Fibroblast of mammary gland (primary cell): ENCODE results near the gene RAB14.
A peak's percentile ranks its signal among the peaks of the same experiment; 100 is the strongest.

ENCODE experiments used
- DNase-seq: peaks from one replicate; pipeline ENCODE4 v3.0.0-alpha.2; 2010; ENCODE audit warnings: low read depth
- H3K4me3 ChIP-seq: 2 replicates; pipeline ENCODE4 v1.5.1; 2011; ENCODE audit warnings: low read depth, mild to moderate bottlenecking, low read length, moderate library complexity; ENCODE audit not compliant: control insufficient read depth
- TF ChIP-seq, protein P1 (sequence below): conservative IDR thresholded peaks from 2 replicates; pipeline ENCODE4 v1.5.1; 2011; ENCODE audit warnings: low read depth, low read length, inconsistent platforms; ENCODE audit not compliant: control insufficient read depth, insufficient read depth

The RAB14 gene

DNA sequence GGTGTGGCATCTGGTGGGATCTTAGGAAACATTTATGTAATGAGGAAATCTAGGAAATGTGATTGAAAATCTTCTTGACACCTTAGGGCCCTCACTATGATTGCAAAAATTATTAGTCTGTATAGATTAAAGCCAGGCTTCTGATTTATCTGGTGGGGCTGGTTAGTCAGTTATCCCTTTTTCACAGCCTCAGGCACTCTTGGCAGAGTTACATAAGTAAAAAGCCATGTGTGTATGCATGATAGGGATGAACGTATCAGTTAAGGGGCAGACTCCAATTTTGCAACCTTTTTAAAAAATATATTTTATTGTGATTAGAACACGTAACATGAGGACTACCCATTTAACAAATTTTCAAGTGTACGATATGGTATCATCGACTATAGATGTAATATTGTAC is 30.6 kb upstream of the RAB14 start:
- no peak for DNase-seq
- TF ChIP-seq, protein P1, sequence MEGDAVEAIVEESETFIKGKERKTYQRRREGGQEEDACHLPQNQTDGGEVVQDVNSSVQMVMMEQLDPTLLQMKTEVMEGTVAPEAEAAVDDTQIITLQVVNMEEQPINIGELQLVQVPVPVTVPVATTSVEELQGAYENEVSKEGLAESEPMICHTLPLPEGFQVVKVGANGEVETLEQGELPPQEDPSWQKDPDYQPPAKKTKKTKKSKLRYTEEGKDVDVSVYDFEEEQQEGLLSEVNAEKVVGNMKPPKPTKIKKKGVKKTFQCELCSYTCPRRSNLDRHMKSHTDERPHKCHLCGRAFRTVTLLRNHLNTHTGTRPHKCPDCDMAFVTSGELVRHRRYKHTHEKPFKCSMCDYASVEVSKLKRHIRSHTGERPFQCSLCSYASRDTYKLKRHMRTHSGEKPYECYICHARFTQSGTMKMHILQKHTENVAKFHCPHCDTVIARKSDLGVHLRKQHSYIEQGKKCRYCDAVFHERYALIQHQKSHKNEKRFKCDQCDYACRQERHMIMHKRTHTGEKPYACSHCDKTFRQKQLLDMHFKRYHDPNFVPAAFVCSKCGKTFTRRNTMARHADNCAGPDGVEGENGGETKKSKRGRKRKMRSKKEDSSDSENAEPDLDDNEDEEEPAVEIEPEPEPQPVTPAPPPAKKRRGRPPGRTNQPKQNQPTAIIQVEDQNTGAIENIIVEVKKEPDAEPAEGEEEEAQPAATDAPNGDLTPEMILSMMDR = no peak
- no peak overlapping the region for H3K4me3 ChIP-seq

DNA sequence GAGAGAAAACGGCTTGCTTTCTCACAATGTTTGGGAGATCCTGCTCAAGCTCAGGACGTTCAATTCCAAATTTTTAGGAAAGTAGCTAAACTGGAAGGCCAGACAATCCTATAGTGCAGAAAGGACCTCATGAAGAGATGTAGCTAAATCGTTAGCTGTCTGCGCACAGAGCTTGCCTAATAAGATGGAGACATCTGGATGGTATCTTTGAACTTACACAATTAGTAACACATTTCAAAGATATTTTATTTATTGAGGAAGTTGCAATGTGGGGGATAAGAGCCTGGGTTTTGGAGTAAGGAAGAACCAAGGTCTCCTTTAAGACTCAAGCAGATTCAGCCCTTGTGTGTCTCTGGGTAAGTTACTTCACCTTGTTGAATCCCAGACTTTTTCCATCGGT is 28.6 kb upstream of the RAB14 start:
- TF ChIP-seq, protein P1 = no peak
- no peak overlapping the region for H3K4me3 ChIP-seq
- DNase-seq = no peak

DNA sequence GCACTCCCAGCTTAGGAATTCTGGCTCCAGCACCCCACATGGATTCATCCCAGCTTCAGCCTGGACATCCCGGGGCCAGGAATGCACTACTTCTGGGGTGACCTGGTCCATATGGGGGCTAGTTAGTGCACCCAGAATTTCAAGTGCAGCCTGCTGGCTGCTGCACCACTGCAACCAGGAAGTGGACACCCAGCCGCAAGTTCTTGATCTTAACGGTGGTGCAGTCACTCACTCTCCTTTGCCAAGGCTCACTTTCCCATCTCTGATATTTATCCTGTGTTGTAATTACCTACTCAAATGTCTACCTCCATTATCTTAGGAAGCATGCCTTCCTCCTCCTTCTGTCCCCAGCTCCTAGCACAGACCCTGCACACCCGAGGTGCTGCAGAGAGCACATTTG is 26.2 kb upstream of the RAB14 start:
- TF ChIP-seq, protein P1 = no peak
- no peak overlapping the region for H3K4me3 ChIP-seq
- DNase-seq = no peak

DNA sequence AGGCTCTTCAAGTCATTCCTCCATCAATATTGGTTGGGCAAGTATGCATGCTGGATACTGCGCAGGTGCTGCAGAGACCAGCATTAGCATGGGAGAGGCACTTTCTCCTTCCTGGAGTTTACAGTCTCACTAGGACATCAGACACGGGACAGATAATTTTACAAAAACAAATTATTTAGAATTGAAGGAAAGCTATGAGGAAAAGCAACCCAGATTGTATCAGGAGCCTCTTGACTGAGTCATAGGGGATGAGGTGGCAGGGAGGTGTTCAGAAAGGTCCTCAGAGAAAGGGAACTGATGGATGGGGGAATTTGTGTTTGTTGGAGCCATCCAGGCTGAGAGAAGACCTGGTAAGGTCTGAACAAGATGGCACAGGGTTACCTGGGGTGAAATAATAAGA is 24.5 kb upstream of the RAB14 start:
- TF ChIP-seq, protein P1 = no peak
- peak; percentile 49 for DNase-seq
- H3K4me3 ChIP-seq = no peak overlapping the region

DNA sequence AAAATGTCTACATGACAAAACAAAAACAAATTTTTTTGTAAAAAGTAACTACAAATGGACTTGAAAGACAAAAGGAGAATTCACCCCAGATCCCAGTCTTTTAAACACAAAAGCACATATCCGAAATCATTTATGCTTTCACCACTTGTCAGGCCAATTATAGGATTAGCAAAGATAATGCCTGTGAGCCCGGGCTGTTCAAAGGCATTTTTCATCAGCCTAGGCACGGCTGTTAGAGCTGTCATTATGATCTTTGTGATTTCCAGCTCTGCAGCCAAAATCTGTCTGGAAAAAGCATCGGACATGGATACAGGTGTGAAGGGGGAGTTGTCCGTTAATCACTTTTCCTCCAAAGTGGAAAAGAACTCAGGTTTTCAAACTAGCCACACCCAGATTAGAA is 23.6 kb upstream of the RAB14 start:
- TF ChIP-seq, protein P1 = no peak
- H3K4me3 ChIP-seq = no peak overlapping the region
- no peak for DNase-seq

DNA sequence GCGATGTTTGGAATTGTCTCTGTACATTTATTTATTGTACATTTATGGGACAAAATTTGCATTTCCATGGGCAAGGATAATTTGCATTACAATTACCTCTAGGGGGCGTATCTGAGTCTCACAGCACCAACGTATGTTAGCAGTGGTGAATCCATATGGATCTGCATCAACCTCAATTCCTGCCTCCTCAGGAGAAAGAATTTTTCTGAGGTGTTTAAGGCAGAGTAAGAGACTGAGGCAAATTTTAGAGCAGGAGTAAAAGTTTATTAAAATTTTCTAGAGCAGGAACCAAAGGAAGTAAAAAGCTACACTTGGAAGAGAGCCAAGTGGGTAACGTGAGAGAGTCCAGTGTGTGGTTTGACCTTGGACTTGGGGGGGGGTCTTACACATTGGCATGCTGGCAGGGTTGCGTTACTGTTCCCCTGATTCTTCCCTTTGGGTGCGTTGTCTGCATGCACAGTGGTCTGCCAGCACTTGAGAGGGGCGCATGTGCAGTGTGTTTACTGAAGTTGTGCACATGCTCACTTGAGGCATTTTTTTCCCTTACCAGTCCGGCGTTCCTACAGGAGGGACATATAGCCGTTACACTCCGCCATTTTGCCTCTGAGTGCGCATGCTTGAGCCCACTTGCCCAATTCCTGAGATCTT is 21.0 kb upstream of the RAB14 start:
- H3K4me3 ChIP-seq = no peak overlapping the region
- DNase-seq = peak; percentile 76
- TF ChIP-seq, protein P1 = peak; percentile 91

DNA sequence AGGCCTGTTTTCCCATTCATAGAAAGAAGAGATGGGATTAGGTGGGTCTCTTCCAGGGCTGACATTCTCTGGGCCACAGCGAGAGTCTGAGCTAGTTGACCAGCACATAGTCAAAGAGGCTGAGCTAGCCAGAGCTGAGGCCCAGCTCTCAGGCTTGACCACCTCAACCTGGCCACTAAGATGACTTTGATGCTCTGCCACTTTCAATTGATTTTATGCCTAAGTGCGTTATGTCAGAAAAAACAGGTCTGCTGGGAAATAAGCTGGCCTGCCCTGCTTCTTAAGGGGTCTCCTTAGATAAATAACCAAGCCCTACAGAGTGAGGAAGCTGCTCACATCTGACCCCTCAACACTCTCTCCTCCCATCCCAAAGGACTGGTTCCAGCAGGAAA is 20.0 kb upstream of the RAB14 start:
- no peak overlapping the region for H3K4me3 ChIP-seq
- TF ChIP-seq, protein P1 = no peak
- no peak for DNase-seq
